ENCODE results near the gene SLC38A3.
"Not testable (repeated sequence)": the region's sequence is repeated elsewhere in the genome, so short reads cannot be mapped to it uniquely, and the experiment has no call there.

The SLC38A3 gene

DNA sequence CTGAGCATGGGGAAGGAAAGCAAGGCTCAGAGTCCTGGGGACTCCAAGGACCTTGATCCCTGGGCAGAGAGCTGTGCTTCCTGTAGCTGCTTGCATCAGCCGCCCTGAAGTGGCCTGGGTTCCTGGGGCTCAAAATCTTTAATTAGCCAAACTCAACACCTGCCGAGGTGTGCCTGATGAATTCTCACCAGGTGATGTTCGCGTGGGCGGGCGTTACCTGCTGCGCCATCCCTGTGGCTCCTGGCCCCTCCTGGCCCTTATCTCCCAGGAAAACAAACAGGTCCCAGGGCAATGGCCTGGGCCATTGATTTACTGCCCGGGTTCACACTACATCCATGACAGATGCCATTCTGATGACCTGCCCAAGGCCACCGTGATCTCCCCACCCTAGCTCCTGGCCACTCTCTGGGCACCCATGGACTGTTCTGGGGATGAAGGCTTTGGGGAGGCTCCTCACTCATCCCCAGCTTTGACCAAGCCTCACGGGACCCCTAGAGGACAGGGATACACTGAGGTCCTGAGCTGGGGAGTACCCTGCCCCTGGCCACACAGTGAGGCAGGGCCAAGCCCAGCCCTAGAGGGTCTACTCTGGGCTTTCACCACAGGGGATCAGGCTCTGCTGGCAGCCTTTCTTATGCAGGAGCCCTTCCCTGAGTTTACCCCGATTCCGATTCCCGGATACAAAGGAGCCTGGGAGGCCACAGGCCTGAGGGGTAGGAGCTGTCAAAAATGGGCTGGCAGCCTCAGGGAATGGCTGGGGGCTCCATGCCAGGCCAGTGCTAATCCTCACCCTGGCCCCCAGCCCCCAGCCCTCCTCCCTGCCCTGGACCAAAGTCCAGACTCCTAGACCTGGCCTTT, 5.7 kb downstream of the SLC38A3 start:
- Histone ChIP-seq H3K36me3 (ENCODE audit: control insufficient read depth, insufficient read depth, low read length) (no peaks in the 10 kb centered on the region), H3K4me3 (ENCODE audit: insufficient read depth, low read depth, low read length) (no peak overlapping the region), H3K27me3 (ENCODE audit: control insufficient read depth, insufficient read depth, low read length, poor library complexity, severe bottlenecking) (peaks cover 18% of the 10 kb centered on the region), H3K4me1 (ENCODE audit: control insufficient read depth, insufficient read depth, low read length) (peaks cover 9% of the 10 kb centered on the region), H3K27ac (ENCODE audit: insufficient read depth, low read depth, low read length, poor library complexity, severe bottlenecking) (no peak overlapping the region), H3K9me3 (ENCODE audit: control insufficient read depth, low read length) (no peaks in the 10 kb centered on the region)
- 72 to 73% methylated on average over 13 of the region's 13 CpGs for WGBS, 2 experiments

DNA sequence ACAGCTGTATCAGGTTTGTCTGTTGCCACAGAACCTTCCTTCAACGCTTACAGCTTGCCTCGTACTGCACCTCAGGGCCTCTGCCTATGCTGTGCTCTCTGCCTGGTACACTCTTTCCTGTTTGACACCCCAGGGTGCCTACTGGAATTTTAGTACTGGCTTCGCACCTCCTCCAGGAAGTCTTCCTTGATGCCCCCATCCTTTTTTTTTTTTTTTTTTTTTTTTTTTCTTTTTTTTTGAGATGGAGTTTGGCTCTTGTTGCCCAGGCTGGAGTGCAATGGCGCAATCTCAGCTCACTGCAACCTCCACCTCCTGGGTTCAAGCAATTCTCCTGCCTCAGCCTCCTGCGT, 6.3 kb downstream of the SLC38A3 start:
- H3K36me3 ChIP-seq (ENCODE audit: control insufficient read depth, insufficient read depth, low read length); H3K4me3 ChIP-seq (ENCODE audit: insufficient read depth, low read depth, low read length); H3K9me3 ChIP-seq (ENCODE audit: control insufficient read depth, low read length); H3K4me1 ChIP-seq (ENCODE audit: control insufficient read depth, insufficient read depth, low read length); H3K27ac ChIP-seq (ENCODE audit: insufficient read depth, low read depth, low read length, poor library complexity, severe bottlenecking): not testable (repeated sequence)
- 75 to 84% methylated on average over 5 of the region's 5 CpGs for WGBS, 2 experiments
- H3K27me3 ChIP-seq (ENCODE audit: control insufficient read depth, insufficient read depth, low read length, poor library complexity, severe bottlenecking), result peaks cover 12% of the 10 kb centered on the region

DNA sequence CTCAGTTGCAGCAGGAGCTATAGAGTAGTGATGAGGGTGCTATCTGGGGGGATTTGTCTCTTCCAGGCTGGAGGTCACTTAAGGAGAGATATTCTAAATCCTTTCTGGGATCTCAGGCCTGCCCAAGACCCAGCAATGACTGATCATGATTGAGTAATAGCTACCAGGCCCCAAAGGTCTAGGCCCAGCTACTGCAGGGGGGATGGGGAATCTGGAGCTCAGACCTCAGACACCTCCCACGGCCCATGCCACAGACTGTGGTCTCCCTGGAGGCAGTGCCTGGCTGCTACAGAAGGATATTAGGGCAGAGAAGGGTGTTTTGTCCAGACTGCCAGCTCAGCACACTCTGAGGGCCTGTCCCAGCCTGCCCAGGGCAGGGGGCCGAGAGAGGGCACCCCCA, 6.9 kb downstream of the SLC38A3 start:
- Histone ChIP-seq H3K36me3 (ENCODE audit: control insufficient read depth, insufficient read depth, low read length) (no peaks in the 10 kb centered on the region), H3K27me3 (ENCODE audit: control insufficient read depth, insufficient read depth, low read length, poor library complexity, severe bottlenecking) (peaks cover 6% of the 10 kb centered on the region), H3K27ac (ENCODE audit: insufficient read depth, low read depth, low read length, poor library complexity, severe bottlenecking) (no peak overlapping the region), H3K9me3 (ENCODE audit: control insufficient read depth, low read length) (no peaks in the 10 kb centered on the region), H3K4me3 (ENCODE audit: insufficient read depth, low read depth, low read length) (no peak overlapping the region), H3K4me1 (ENCODE audit: control insufficient read depth, insufficient read depth, low read length) (peaks cover 9% of the 10 kb centered on the region)
- WGBS, 2 experiments, result 90 to 96% methylated on average over 2 of the region's 2 CpGs

DNA sequence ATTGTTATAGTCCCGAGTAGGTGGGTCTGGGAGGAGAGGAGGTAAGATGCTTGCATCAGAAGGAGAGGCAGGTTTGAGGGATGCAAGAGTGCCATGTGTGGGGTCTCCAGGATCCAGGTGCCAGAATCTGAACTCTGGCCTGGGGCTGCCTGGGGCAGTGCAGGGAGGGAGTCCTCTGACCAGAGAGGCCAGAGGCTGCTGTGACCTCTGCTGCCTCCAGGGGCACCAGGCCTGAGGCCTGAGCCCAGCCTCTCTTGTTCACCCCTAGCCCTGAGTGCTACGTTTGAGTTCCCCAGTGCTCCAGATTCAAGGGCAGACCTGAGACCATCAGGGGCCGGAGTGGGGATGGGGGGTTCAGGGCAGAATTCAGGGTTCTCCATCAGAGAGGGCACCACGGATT, 7.4 kb downstream of the SLC38A3 start:
- peaks cover 2% of the 10 kb centered on the region for H3K27me3 ChIP-seq (ENCODE audit: control insufficient read depth, insufficient read depth, low read length, poor library complexity, severe bottlenecking)
- H3K36me3 ChIP-seq (ENCODE audit: control insufficient read depth, insufficient read depth, low read length), result no peaks in the 10 kb centered on the region
- H3K9me3 ChIP-seq (ENCODE audit: control insufficient read depth, low read length), result no peaks in the 10 kb centered on the region
- H3K4me3 ChIP-seq (ENCODE audit: insufficient read depth, low read depth, low read length), result no peak overlapping the region
- H3K4me1 ChIP-seq (ENCODE audit: control insufficient read depth, insufficient read depth, low read length), result peaks cover 9% of the 10 kb centered on the region
- 80 to 85% methylated on average over 4 of the region's 4 CpGs for WGBS, 2 experiments
- H3K27ac ChIP-seq (ENCODE audit: insufficient read depth, low read depth, low read length, poor library complexity, severe bottlenecking), result no peak overlapping the region

DNA sequence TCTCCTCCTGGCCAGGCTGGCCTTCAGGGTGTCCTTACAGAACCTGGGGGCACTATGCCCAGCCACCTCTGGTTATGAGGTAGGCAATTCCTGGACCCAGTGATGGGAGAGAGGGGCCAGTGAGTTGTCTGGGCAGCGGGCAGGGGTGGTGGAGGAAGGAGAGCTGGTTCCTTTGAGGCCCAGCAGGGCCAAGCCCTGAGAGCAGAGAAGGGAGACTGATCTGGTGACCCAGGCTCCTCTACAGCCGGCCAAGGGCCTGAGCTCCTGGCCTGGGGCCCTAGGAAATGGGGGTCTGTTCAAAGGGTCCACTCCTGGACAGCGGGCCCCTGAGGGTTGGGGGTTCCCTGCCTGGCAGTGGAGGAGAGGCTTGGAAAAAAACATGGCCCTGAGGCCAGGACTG, 7.9 kb downstream of the SLC38A3 start:
- no peaks in the 10 kb centered on the region for H3K36me3 ChIP-seq (ENCODE audit: control insufficient read depth, insufficient read depth, low read length)
- no peaks in the 10 kb centered on the region for H3K9me3 ChIP-seq (ENCODE audit: control insufficient read depth, low read length)
- H3K4me3 ChIP-seq (ENCODE audit: insufficient read depth, low read depth, low read length), result no peak overlapping the region
- peaks cover 9% of the 10 kb centered on the region for H3K4me1 ChIP-seq (ENCODE audit: control insufficient read depth, insufficient read depth, low read length)
- 95% methylated on average over 3 of the region's 3 CpGs for WGBS, 2 experiments
- no peak overlapping the region for H3K27ac ChIP-seq (ENCODE audit: insufficient read depth, low read depth, low read length, poor library complexity, severe bottlenecking)
- H3K27me3 ChIP-seq (ENCODE audit: control insufficient read depth, insufficient read depth, low read length, poor library complexity, severe bottlenecking), result no peaks in the 10 kb centered on the region

DNA sequence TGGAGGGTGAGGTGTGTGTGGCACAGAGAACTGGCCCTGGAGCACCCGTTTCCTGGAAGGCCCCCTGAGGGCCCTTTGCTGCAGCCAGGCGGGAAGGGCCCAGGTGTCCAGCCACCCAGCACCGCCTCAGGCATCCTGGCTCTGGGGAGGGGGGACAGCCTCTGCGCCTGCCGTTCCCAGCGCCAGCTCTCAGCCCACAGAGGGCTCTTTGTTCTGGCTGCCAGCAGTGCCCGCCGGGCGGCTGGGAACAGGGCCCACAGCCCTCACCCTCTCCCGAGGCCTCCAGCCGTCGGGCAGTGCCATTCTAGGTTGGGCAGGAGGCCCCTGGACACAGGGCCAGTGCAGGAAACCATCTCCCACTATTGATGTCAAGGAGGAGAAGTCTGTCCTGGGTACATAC, 8.3 kb downstream of the SLC38A3 start:
- no peak overlapping the region for H3K27ac ChIP-seq (ENCODE audit: insufficient read depth, low read depth, low read length, poor library complexity, severe bottlenecking)
- H3K4me1 ChIP-seq (ENCODE audit: control insufficient read depth, insufficient read depth, low read length), result peaks cover 9% of the 10 kb centered on the region
- H3K36me3 ChIP-seq (ENCODE audit: control insufficient read depth, insufficient read depth, low read length), result no peaks in the 10 kb centered on the region
- no peaks in the 10 kb centered on the region for H3K27me3 ChIP-seq (ENCODE audit: control insufficient read depth, insufficient read depth, low read length, poor library complexity, severe bottlenecking)
- no peak overlapping the region for H3K4me3 ChIP-seq (ENCODE audit: insufficient read depth, low read depth, low read length)
- H3K9me3 ChIP-seq (ENCODE audit: control insufficient read depth, low read length), result no peaks in the 10 kb centered on the region
- 95 to 96% methylated on average over 12 of the region's 12 CpGs for WGBS, 2 experiments

DNA sequence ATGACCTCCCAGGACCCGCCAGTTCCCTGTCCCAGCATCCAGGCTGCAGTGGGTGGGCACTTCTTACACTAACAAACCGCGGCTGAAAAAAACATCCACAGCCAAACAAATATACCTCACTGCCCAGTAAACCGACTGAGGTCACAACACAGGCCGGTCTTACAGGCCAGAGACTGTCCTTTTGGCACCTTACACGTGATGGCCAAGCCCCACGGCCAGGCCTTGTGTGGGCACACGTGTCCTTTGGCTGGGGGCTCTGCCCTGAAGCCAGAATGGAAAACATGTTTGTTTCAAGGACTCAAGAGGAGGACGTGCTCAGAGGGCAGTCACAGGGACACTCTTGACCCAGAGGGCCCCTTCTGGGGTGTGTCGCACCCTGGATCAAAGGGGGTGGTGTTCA, 9.8 kb downstream of the SLC38A3 start:
- Histone ChIP-seq H3K9me3 (ENCODE audit: control insufficient read depth, low read length) (no peaks in the 10 kb centered on the region), H3K4me1 (ENCODE audit: control insufficient read depth, insufficient read depth, low read length) (peaks cover 9% of the 10 kb centered on the region), H3K27me3 (ENCODE audit: control insufficient read depth, insufficient read depth, low read length, poor library complexity, severe bottlenecking) (no peaks in the 10 kb centered on the region), H3K4me3 (ENCODE audit: insufficient read depth, low read depth, low read length) (no peak overlapping the region), H3K27ac (ENCODE audit: insufficient read depth, low read depth, low read length, poor library complexity, severe bottlenecking) (no peak overlapping the region), H3K36me3 (ENCODE audit: control insufficient read depth, insufficient read depth, low read length) (no peaks in the 10 kb centered on the region)
- WGBS, 2 experiments, result 93 to 94% methylated on average over 10 of the region's 10 CpGs

DNA sequence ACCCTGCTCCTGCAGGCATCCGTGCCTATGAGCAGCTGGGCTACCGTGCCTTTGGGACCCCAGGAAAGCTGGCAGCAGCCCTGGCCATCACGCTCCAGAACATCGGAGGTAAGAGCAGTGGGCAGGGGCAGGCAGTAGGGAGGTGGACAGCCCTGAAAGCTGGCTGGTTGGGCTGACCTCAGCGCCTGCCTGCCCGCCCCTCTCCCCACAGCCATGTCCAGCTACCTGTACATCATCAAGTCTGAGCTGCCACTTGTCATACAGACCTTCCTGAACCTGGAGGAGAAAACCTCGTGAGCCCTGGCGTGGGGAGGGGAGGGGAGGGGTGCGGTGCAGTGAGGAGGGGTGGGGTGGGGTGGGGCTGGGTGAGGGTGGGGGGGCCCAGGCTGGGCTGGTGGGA, 10.5 kb downstream of the SLC38A3 start:
- Histone ChIP-seq H3K4me1 (ENCODE audit: control insufficient read depth, insufficient read depth, low read length) (peaks cover 15% of the 10 kb centered on the region), H3K27me3 (ENCODE audit: control insufficient read depth, insufficient read depth, low read length, poor library complexity, severe bottlenecking) (no peaks in the 10 kb centered on the region), H3K27ac (ENCODE audit: insufficient read depth, low read depth, low read length, poor library complexity, severe bottlenecking) (no peak overlapping the region), H3K36me3 (ENCODE audit: control insufficient read depth, insufficient read depth, low read length) (no peaks in the 10 kb centered on the region), H3K9me3 (ENCODE audit: control insufficient read depth, low read length) (no peaks in the 10 kb centered on the region), H3K4me3 (ENCODE audit: insufficient read depth, low read depth, low read length) (no peak overlapping the region)
- WGBS, 2 experiments, result 91 to 95% methylated on average over 6 of the region's 9 CpGs

DNA sequence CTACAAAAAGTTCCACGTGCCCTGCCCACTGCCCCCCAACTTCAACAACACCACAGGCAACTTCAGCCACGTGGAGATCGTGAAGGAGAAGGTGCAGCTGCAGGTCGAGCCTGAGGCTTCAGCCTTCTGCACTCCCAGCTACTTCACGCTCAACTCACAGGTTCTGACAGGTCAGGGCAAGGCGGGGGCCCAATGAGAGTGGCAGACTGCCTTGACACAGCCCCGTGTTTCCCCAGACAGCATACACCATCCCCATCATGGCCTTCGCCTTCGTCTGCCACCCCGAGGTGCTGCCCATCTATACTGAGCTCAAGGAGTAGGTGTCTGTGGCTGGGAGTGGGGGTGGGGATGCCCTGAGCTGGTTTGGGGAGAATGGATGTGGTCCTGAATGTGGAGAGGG, 12.6 kb downstream of the SLC38A3 start:
- Histone ChIP-seq H3K4me1 (ENCODE audit: control insufficient read depth, insufficient read depth, low read length) (peaks cover 9% of the 10 kb centered on the region), H3K9me3 (ENCODE audit: control insufficient read depth, low read length) (no peaks in the 10 kb centered on the region), H3K27ac (ENCODE audit: insufficient read depth, low read depth, low read length, poor library complexity, severe bottlenecking) (no peak overlapping the region), H3K36me3 (ENCODE audit: control insufficient read depth, insufficient read depth, low read length) (no peaks in the 10 kb centered on the region), H3K4me3 (ENCODE audit: insufficient read depth, low read depth, low read length) (no peak overlapping the region), H3K27me3 (ENCODE audit: control insufficient read depth, insufficient read depth, low read length, poor library complexity, severe bottlenecking) (no peaks in the 10 kb centered on the region)
- 83 to 90% methylated on average over 10 of the region's 10 CpGs for WGBS, 2 experiments

DNA sequence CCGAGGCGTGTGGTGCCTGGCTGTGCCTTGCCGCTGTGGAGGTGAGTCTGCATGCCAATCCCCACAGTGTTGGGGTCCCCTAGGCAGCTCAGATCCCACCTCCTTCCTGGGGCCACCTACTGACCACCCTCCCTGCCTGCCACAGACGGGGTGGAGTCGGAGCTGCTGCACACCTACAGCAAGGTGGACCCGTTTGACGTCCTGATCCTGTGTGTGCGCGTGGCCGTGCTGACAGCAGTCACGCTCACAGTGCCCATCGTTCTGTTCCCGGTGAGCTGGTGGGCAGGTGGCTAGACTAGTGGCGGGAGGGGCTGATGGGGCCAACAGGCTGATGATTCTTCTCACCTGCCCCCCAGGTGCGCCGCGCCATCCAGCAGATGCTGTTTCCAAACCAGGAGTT, 13.4 kb downstream of the SLC38A3 start:
- WGBS, 2 experiments, result 96% methylated on average over 17 of the region's 17 CpGs
- Histone ChIP-seq H3K4me3 (ENCODE audit: insufficient read depth, low read depth, low read length) (no peak overlapping the region), H3K36me3 (ENCODE audit: control insufficient read depth, insufficient read depth, low read length) (no peaks in the 10 kb centered on the region)

More for the DNA sequence above, 13.4 kb downstream of the SLC38A3 start:
- H3K27ac ChIP-seq (ENCODE audit: insufficient read depth, low read depth, low read length, poor library complexity, severe bottlenecking), result no peak overlapping the region
- peaks cover 9% of the 10 kb centered on the region for H3K4me1 ChIP-seq (ENCODE audit: control insufficient read depth, insufficient read depth, low read length)
- no peaks in the 10 kb centered on the region for H3K9me3 ChIP-seq (ENCODE audit: control insufficient read depth, low read length)
- H3K27me3 ChIP-seq (ENCODE audit: control insufficient read depth, insufficient read depth, low read length, poor library complexity, severe bottlenecking), result no peaks in the 10 kb centered on the region
